Fibroblast of pulmonary artery (primary cell): ENCODE data around the gene INSRR.
A peak's percentile ranks its signal among the peaks of the same experiment; 100 is the strongest.

Experiments used
- DNase-seq: peaks from one replicate; pipeline ENCODE4 v3.0.0-alpha.2; 2010; ENCODE audit warnings: low read depth
- H3K4me3 ChIP-seq: replicated peaks from 2 replicates; pipeline ENCODE4 v1.5.1; 2011; ENCODE audit warnings: low read depth, mild to moderate bottlenecking, control low read depth, low read length, moderate library complexity
- CTCF ChIP-seq: IDR thresholded peaks from 2 replicates; pipeline ENCODE4 v1.5.1; 2011; ENCODE audit warnings: mild to moderate bottlenecking, control low read depth, low read length, inconsistent platforms; ENCODE audit errors: missing control alignments

INSRR gene

DNA sequence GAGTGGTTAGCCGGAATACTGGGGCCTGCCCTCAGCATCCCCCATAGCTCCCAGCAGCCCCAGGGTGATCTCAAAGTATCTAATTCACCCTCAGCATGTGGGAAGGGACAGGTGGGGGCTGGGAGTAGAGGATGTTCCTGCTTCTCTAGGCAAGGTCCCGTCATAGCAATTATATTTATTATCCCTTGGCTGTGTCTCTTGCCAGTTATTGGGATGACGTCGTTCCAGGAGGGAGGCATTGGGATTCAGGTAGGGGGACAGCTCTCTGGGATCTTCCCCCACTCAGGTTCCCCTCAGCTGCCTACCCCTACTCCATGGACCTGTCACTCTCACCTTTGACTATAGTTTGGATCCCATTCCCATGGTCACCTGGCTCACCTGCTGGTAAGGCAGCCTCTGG is 22.7 kb upstream of the INSRR start:
- DNase-seq = no peak
- no peak for TF ChIP-seq CTCF
- no peak overlapping the region for H3K4me3 ChIP-seq

DNA sequence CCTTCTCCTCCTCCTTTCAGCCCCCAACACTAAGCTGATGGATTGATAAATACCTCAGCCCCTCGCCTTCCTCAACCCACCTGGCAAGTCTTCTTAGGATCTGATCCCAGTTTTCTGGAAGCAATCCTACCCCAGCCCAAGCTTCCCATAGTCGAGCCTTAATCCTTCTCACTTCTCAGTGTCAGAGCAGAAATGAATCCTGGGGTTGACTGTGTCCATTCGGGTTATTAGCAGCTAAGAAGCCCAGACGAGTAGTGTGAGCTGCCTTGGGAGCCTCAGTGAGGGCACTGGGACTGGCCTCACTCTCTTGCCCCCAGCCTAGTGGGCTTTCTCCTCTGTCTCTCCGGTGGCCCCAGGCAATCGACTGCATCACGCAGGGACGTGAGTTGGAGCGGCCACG is 22.2 kb upstream of the INSRR start:
- no peak overlapping the region for H3K4me3 ChIP-seq
- DNase-seq = no peak
- no peak for TF ChIP-seq CTCF

DNA sequence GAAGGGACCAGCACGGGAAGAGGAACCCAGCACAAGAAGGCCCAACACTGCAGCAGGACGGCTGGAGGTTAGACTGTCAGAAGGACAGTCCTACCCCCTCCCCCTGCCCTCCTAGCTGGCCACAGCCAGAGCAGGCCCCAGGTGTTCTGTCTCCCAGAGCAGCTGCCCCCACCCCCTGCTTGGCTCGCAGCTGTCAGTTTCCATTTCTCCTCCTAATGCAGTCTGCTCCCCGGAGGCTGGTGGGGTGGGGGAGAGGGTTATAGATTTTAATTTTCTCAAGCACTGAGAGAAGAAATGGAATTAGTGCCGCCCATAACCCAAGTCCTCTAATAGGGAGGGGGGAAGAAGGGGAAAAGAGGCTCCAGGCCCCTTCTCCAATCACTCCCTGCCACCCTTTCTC is 21.6 kb upstream of the INSRR start:
- DNase-seq = no peak
- H3K4me3 ChIP-seq = no peak overlapping the region
- no peak for TF ChIP-seq CTCF

DNA sequence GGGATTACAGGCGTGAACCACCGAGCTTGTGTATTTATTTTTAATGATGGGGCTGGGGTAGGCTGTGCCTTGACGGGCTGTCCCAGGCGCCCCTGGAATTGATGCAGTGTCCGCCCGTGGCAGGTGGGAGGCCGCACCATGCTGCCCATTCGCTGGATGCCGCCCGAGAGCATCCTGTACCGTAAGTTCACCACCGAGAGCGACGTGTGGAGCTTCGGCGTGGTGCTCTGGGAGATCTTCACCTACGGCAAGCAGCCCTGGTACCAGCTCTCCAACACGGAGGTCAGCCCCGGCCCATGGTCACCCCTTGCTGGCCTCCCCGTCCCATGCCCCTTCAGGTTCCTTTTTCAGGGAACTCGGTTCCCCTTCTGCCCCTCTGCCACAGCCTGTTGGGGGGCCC is 21.0 kb upstream of the INSRR start:
- no peak overlapping the region for H3K4me3 ChIP-seq
- DNase-seq = no peak
- TF ChIP-seq CTCF = no peak

DNA sequence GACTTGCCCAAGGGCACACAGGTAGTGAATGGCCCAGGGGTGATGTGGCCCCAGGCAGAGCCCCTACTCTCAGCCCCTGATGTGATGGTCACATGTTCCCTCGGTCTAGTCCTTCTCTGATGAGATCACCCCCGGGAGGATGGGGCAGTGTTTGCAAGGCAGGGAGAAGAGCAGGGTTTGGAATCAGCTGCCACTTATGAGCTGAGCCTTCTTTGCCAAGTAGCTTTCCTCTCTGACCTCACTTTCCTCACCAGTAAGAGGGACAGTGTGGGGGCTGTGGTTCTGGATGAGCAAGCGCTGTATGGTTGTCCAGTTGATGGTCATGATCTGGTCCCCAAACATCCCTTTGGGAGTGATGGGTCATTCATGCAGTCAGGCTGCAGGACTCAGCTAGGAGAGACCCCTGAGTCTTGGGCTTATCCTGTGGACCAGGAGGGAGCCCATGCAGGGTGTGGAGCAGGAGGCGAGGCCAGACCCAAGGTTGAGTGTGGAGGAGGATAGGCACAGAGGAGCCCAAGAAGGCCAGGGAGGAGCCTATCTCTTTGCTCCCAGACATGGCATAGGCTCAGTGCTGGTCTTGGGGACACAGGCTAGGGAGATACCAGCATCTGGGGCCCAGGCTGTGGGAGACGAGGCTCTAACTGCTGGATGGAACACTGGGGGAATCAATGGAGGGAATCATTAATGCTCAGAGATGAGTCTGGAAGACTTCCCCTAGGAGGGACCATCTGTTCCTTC is 18.7 kb upstream of the INSRR start:
- no peak for DNase-seq
- H3K4me3 ChIP-seq = no peak overlapping the region

DNA sequence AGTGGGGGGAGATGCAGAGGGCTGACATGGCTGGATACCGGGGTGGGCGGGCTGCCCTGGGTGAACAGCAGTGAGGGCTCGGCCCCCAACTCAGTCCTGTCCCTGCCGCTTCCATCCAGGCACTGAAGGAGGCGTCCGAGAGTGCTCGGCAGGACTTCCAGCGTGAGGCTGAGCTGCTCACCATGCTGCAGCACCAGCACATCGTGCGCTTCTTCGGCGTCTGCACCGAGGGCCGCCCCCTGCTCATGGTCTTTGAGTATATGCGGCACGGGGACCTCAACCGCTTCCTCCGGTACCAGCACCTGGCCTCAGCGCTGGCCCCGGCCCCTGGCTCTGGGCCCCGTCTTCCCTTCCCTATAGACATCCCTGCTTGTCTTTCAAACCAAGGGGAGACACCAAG is 17.4 kb upstream of the INSRR start:
- no peak for DNase-seq
- no peak overlapping the region for H3K4me3 ChIP-seq
- peak; percentile 20 for TF ChIP-seq CTCF

More for the DNA sequence above, 18.7 kb upstream of the INSRR start:
- no peak for TF ChIP-seq CTCF

DNA sequence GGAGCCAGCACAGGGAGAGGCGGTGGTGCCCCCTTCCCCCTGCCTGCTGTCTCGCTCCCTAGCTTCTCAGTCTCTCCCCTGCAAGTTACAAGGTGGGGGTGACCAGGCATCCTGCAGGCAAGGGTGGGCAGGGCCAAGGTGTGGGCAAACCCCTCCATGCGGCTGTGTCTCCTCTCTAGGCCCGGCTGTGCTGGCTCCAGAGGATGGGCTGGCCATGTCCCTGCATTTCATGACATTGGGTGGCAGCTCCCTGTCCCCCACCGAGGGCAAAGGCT is 16.4 kb upstream of the INSRR start:
- H3K4me3 ChIP-seq = no peak overlapping the region
- no peak for TF ChIP-seq CTCF
- DNase-seq = no peak
